Measurements from ENCODE around the gene BANP.

DNA sequence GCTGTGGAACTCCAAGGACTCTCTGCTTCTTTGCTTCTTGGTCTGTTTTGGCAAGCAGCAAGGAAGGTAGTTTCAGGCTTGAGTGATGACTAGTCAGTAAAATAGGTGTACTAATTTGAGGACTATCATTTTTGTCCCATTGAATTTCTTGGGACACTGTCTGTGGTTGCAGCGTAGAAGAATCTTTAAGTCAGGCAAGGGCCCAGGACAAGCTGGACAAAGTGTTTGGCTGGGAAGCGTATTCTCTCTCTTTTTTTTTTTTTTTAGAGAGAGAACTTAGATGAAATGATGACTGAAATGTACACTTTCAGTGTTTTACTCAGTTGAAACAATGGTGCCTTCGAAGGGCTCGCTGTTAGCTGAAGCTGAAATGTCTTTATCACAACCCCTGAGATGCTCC is 105.0 kb downstream of the BANP start:
- TF ChIP-seq EZH2 (IDR thresholded peaks at IDR 0.05; ENCODE audit: insufficient read depth, poor library complexity, severe bottlenecking) = no peak
- TF ChIP-seq EZH2phosphoT487 (IDR thresholded peaks at IDR 0.05; ENCODE audit: insufficient read depth, low read depth) = no peak

All from GM23248 (cell line).